SK-N-MC (cell line): Measurements from ENCODE around the gene SLC1A7.

Experiments used
- DNase-seq: peaks from one replicate; pipeline ENCODE4 v3.0.0-alpha.2; 2011; ENCODE audit warnings: low read depth, low spot score
- H3K27ac ChIP-seq: fragments of 200-600 bp; sonication (generic); 2 replicates; pipeline ENCODE4 v1.5.1; 2016; ENCODE audit warnings: mixed run types
- H3K36me3 ChIP-seq: fragments of 200-600 bp; sonication (generic); 2 replicates; pipeline ENCODE4 v1.6.1; 2017; ENCODE audit warnings: antibody characterized with exemption, low read length, mixed read lengths; ENCODE audit not compliant: insufficient read depth
- H3K4me3 ChIP-seq: fragments of 200-600 bp; sonication (generic); 2 replicates; pipeline ENCODE4 v1.5.1; 2016
- H3K9ac ChIP-seq: fragments of 200-600 bp; sonication (generic); 2 replicates; pipeline ENCODE4 v1.8.0; 2017; ENCODE audit warnings: mixed run types, mixed read lengths; ENCODE audit not compliant: insufficient read length
- H3K9me3 ChIP-seq: fragments of 200-600 bp; sonication (generic); 2 replicates; pipeline ENCODE4 v1.6.1; 2017; ENCODE audit warnings: low read depth, mild to moderate bottlenecking, antibody characterized with exemption, low read length, moderate library complexity, mixed read lengths
- EZH2 ChIP-seq: fragments of 200-600 bp; sonication (generic); IDR thresholded peaks from one replicate; pipeline ENCODE4 v1.6.1; 2017; ENCODE audit warnings: antibody characterized with exemption
- FOXP2 ChIP-seq: optimal IDR thresholded peaks from 2 replicates; pipeline ENCODE3; 2011; ENCODE audit warnings: mild to moderate bottlenecking, moderate library complexity; ENCODE audit not compliant: insufficient read depth; ENCODE audit errors: extremely low read length, control extremely low read depth
- POLR2AphosphoS5 ChIP-seq: IDR thresholded peaks from 2 replicates; pipeline ENCODE4 v1.6.1; 2012; ENCODE audit warnings: mild to moderate bottlenecking, low read depth, low read length, borderline replicate concordance

Gene SLC1A7

GRCh38 chr1:53111693-53112092 is 30.7 kb downstream of the SLC1A7 start:
- Histone ChIP-seq H3K27ac (no peak overlapping the region), H3K9ac (no peak overlapping the region)

GRCh38 chr1:53111073-53111556 is 31.3 kb downstream of the SLC1A7 start:
- Histone ChIP-seq H3K9ac (no peak overlapping the region), H3K9me3 (no peaks in the 10 kb centered on the region), H3K4me3 (no peak overlapping the region), H3K36me3 (no peaks in the 10 kb centered on the region), H3K27ac (no peak overlapping the region)
- TF ChIP-seq POLR2AphosphoS5, result no peak
- TF ChIP-seq FOXP2, result no peak
- TF ChIP-seq EZH2, result no peak
- DNase-seq, result no peak

More at GRCh38 chr1:53111693-53112092, 30.7 kb downstream of the SLC1A7 start:
- Histone ChIP-seq H3K9me3 (no peaks in the 10 kb centered on the region), H3K36me3 (no peaks in the 10 kb centered on the region), H3K4me3 (no peak overlapping the region)
- no peak for DNase-seq
- TF ChIP-seq POLR2AphosphoS5 (no peak), EZH2 (no peak), FOXP2 (no peak)

- no peak overlapping the region for H3K27ac ChIP-seq
- no peaks in the 10 kb centered on the region for H3K9me3 ChIP-seq
- H3K36me3 ChIP-seq, result no peaks in the 10 kb centered on the region
- H3K4me3 ChIP-seq, result no peak overlapping the region
- no peak for DNase-seq
- TF ChIP-seq EZH2, result no peak
- no peak for TF ChIP-seq POLR2AphosphoS5
- TF ChIP-seq FOXP2, result no peak
- H3K9ac ChIP-seq, result no peak overlapping the region
Measured at GRCh38 chr1:53110370-53111072, 31.9 kb downstream of the SLC1A7 start.

- no peak overlapping the region for H3K4me3 ChIP-seq
- no peak for TF ChIP-seq FOXP2
- no peak for TF ChIP-seq EZH2
- TF ChIP-seq POLR2AphosphoS5, result no peak
- DNase-seq, result no peak
- no peaks in the 10 kb centered on the region for H3K9me3 ChIP-seq
- H3K36me3 ChIP-seq, result no peaks in the 10 kb centered on the region
- H3K27ac ChIP-seq, result no peak overlapping the region
- no peak overlapping the region for H3K9ac ChIP-seq
Measured at GRCh38 chr1:53108646-53109580, 33.5 kb downstream of the SLC1A7 start.

- H3K27ac ChIP-seq, result no peak overlapping the region; the same call in 1 of the 2 replicates
- H3K9ac ChIP-seq, result peak overlapping the region; percentile 5
Measured at GRCh38 chr1:53107570-53108322, 34.7 kb downstream of the SLC1A7 start.

GRCh38 chr1:53107090-53107489 is 35.3 kb downstream of the SLC1A7 start:
- no peaks in the 10 kb centered on the region for H3K9me3 ChIP-seq
- no peak overlapping the region; the same call in 1 of the 2 replicates for H3K27ac ChIP-seq
- no peak overlapping the region for H3K4me3 ChIP-seq
- no peaks in the 10 kb centered on the region for H3K36me3 ChIP-seq
- no peak for TF ChIP-seq FOXP2
- no peak for TF ChIP-seq EZH2
- no peak for TF ChIP-seq POLR2AphosphoS5
- no peak for DNase-seq
- no peak overlapping the region for H3K9ac ChIP-seq

More at GRCh38 chr1:53107570-53108322, 34.7 kb downstream of the SLC1A7 start:
- H3K36me3 ChIP-seq, result no peaks in the 10 kb centered on the region
- peak; percentile 58 for DNase-seq
- peak overlapping the region; percentile 35; the same call in 1 of the 2 replicates for H3K4me3 ChIP-seq
- TF ChIP-seq POLR2AphosphoS5 (no peak), EZH2 (no peak), FOXP2 (peak; percentile 79)
- no peaks in the 10 kb centered on the region for H3K9me3 ChIP-seq

- H3K9me3 ChIP-seq, result no peaks in the 10 kb centered on the region
- H3K4me3 ChIP-seq, result no peak overlapping the region; the same call in 1 of the 2 replicates
- no peak for TF ChIP-seq EZH2
- no peak for TF ChIP-seq POLR2AphosphoS5
- TF ChIP-seq FOXP2, result no peak
- no peaks in the 10 kb centered on the region for H3K36me3 ChIP-seq
- no peak overlapping the region for H3K9ac ChIP-seq
- 0 out of 2 replicates have a peak overlapping the region, but pooled peaks have one; percentile 31 for H3K27ac ChIP-seq
- no peak for DNase-seq
Measured at GRCh38 chr1:53104289-53104913, 38.0 kb downstream of the SLC1A7 start.
